ENCODE results near the gene TNRC18.
"Not testable (repeated sequence)": the region's sequence is repeated elsewhere in the genome, so short reads cannot be mapped to it uniquely, and the experiment has no call there.

TNRC18 gene

DNA sequence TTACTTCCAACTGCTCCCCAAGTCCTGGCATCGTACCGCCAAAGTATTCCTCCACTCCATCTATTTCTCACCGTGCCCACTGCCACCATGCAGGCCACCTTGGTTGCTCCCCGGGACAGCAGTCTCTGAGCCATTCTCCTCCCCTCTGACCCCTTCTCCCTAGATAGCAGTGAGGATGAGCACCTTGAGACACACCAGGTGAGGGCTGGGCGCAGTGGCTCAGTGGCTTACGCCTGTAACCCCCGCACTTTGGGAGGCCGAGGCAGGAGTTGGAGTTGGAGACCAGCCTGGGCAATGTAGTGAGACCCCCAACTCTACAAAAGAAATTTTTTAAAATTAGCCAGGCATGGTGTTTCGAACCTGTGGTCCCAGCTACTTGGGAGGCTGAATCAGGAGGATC, 136.7 kb downstream of the TNRC18 start:
- DNase-seq: no peak

DNA sequence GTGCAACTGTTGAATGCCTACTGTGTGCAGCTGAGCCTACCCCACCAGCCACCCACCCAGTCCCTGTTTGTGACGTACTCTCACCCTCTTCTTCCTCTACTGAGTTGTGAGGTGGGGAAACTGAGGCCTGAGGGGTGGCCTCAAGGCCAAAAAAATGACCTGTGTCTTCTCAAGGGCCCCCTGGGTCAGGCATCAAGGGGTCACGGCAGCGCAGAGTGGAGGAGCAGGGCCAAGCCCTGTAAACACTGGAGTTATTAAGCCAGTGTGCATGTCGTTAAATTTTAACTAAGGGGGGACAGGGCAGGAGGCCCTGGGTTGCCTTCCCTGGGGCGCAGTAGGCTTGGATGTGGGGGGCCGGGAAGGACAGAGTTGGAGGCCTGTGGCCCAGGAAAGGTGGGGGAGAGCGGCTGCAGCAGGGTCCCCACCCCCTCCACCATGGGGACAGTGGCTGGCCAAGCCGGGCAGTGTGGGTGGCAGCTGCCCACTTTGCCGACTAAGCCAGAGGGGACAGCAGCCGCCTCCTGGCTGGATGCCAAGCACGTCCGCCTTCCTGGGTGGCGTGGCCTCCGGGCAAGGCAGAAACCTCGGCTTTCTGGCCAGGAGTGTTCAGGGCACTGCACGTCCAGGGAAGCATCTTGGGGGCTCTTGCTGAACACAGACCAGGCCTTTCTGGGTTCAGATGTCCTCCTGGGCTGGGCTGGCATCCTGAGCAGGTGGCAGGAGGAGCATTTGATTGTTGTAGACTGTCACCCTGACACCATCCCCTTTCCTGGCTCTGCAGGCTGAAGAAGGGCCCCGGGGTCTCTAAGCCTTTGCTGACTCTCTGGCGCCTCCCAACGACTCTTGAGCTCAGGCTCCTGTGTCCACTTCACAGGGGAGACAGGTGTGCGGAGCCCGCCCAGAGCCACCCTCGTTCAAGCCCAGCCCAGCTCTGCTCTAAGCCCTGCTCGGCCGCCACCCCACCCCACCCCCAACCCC, 139.0 kb downstream of the TNRC18 start:
- peak; percentile 71 for DNase-seq

DNA sequence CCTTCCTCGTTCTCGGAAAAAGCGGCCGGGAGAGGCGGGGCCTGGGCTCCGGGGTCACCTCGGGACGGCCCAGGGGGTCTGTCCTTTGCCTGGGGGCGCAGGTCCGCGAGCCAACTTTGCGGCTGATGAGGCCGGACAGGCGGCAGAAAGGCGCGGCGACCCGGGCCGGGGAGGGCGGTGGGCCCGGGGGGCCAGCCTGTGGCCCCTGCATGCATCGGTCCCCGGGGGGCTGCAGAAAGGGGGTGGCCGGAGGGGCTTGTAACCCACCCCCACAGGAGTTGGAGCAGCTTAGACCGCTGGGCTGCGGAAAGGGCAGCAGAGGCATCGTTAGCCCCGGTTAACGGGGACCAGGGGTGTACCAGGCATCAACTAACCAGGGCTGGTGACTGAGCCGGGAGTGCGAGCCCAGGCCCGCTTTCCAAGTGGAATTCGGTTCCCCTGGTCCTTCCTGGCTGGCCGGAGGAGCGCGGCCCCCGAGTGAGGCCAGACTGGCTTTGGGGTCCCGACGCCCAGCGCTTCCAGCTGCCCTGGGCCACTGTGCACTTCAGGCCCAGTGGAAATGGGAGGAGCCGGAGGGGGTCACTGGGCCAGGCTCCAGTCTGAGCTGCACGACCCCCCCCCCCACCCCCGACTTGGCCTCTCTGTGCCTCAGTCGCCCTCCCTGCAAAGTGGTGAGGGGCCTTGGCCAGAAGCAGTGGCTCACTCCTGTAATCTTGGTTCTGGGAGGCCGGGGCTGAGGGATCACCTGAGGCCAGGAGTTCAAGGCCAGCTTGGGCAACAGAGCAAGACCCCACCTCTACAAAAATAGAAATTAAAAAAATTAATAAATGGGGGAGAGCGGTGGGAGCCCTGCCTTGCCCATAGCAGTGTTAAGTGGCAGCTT, 140.0 kb downstream of the TNRC18 start:
- no peak for DNase-seq

DNA sequence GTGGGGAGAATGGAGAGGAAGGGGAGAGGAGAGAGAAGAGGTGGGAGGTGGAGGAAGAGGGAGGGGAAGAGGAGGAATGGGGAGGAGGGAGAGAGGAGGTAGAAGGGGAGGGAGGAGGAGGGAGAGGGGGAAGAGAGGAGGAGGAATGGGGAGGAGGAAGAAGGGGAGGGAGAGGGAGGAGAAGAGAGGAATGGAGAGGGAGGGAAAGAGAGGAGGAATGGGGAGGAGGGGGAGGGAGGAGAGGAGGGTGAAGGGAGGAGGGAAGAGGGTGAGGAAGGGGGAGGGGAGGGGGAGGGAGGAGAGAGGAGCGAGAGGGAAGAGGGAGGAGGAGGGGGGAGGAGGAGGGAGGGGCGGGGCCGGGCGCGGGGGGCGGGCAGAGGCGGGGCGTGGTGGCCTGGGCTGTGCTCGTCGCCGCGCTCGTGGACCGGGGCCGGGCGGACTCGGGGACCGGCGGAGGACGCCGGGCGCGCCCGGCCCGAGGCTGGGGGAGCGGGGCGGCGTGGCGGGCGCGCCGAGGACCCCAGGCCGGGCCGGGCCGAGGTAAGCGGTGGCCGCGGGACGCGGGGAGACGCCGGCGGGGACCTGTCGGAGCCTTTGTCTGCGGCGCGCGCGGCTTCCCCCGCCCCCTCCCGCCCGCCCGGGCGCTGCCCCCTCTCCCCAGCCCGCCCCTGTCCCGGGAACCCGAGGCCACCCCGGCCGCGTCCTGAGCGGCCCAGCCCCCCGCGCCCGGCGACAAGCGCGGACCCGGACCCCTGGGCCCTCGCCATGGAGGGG, 140.9 kb downstream of the TNRC18 start, which contains the start of gene SLC29A4:
Gene SLC29A4, plus strand, starts transcription at position 401 of the 774 bp plus-strand sequence. CDS start 4,874 bp downstream, outside the sequence.
- DNase-seq: peak; percentile 53

DNA sequence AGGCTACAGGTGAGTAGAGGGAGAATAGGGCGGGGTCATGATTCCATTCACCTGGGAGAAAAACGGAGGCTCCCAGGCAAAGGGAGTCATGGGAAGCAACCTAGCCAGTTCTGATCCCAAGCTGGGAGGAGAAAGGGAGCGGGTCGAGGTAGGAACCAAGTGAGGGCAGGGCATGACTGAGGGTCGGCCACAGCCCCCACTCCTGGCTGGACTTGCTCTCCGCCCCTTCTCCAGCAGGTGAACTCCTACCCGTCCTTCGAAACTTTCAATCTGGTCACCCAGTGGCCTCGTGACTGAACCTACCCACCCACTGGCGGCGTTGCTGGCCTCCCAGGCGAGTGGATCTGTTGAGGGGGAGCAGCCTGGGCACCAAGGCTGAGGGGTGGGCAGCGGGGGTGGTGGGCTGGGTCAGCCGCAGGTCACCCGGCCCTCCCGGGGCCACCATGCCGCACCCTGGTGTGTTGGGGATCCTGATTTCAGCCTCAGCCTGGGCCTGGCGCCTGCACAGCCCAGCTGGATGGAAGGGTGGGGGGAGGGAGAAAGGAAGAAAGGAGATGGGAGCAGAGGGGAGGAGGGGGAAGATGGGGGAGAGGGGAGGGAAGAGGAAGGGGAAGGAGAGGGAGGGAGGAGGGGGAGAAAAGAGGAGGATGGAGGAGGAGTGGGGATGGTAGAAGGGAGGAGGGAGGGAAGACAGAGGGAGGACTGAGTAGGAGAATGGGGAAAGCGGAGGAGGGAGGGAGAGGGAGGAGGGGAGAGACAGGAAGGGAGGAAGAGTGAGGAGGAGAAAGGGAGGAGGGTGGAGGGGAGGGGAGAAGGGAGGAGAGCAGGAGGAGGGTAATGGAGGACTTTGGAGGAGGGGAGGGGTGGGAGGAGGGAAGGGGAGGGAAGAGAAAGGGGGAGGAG, 141.8 kb downstream of the TNRC18 start:
- DNase-seq: not testable (repeated sequence)

DNA sequence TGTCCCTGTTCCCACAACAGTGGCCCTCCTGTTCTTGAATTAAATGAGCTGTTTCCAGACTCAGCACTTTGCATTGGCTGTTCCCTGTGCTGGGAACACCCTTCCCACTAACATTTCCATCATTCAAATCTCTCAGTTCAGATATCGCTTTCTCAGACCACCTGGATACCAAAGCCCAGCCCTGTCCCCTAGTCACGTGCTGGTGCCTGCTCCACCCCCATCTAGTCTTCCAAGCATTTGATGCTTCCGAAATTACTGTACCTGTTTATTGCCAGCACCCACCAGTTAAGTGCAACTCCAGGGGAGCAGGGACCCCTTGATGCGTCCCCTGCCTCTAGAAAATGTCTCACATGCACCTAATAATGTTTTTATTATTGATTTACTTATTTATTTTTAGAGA, 143.9 kb downstream of the TNRC18 start:
- no peak for DNase-seq

DNA sequence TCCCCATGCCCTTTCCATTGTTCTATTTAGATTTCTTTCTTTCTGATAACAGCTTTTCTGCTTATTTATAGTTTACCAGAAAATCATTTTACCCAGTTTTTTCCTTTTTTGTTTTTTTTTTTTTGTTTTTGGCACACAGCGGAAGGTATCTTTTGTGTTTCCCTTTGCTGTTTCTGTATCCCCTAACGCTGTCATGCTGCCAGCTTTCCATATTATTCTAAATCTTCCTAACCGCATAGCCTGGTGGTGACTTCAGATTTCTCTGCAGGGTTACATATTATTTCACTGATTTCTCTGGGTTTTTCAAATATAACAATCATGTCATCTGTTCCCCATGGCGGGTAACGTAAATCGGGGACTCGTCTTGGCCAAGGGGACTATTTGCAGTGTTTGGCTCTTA, 144.9 kb downstream of the TNRC18 start:
- DNase-seq: no peak

DNA sequence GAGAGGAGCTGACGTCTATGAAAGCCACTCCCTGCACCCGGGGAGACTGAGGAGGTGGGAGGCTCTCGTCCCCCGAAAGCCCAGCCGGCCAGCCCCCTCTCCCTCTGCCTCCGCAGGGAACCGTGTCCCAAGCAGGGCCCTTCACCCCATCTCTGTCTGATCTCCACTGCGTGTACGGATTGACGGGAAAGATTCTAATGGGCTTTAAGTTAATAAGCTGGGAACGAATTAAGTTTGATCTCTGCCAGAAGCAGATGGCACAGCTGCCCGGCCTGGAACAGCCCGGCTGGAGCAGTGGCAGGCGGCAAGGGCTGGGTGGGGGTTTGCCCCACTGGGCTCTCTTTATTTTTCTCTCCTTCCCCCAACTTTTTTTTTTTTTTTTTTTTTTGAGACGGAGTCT, 147.0 kb downstream of the TNRC18 start:
- no peak for DNase-seq

DNA sequence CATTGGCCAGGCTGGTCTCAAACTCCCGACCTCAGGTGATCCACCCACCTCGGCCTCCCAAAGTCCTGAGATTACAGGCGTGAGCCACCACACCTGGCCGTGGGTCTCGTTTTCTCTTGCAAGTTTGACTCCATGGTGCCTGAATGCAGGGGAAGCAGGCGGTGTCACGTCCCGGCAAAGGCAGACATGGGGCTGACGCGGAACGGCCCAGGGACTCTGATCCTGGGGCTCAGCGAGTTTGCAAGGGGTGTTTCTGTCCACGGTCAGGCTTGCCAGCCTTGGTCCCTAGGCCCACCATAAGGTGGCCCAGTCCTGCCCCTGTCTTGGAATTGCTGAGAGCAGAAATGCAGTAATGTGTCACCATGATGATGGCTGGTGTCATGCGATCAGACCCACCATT, 147.5 kb downstream of the TNRC18 start:
- not testable (repeated sequence) for DNase-seq

DNA sequence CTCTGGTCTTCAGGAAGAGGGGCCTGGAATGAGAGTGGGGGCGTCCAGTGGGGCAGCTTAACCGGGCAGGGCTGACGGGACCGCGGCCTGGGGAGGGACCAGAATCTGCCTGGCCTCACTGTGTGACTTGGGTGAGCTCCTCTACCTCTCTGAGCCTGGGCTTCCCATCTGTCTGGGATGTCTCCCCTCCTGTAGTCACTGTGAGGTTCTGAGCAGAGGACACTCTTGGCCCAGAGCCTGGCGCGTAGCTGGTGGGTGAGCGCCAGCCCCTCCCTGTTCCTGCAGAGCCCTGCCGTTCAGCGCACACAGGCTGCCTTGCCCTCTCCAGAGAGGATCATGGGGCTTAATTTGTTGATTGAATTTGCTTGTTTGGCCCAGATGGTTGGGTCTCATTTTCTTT, 148.1 kb downstream of the TNRC18 start:
- DNase-seq: peak; percentile 29

DNA sequence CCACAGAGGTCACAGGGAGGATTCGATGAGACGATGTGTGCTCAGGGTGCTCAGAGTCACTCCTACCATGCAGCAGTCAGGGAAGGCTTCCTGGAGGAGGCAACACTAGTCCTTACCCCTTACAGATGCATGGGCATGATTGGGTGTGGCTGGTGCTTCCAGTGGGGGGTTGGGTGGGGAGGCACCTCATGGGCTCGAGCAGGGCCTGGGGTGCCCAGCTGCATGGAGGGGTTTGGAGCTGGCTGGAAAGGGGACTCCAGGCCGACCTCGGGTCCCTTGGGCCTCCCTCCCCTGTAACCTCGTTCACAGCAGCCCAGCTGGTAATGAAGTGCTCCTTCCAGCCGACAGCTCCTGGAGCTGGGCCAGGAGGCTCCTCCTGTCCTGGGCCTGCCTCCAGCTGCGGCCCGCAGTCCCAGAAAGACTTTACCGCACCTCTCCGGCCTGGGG, 148.6 kb downstream of the TNRC18 start:
- not testable (repeated sequence) for DNase-seq

DNA sequence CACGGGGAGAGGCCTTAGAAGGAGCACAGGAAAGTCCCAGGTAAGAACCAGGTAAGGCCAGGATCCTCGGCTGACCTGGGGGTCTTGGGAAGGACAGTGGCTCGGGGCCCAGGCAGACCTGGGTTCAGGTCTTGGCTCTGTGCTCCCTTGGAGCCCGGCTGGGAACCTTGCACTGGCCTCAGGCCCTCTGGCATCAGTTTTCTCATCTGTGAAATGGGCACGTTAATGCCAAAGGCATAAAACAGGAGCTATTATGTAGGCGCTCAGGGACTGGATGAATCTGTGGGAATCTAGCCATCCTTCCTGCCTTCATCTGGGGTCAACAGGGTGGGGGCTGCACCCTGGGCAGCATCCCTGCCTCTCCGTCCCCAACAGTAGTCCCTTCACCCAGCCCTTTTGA, 149.2 kb downstream of the TNRC18 start:
- DNase-seq: no peak

DNA sequence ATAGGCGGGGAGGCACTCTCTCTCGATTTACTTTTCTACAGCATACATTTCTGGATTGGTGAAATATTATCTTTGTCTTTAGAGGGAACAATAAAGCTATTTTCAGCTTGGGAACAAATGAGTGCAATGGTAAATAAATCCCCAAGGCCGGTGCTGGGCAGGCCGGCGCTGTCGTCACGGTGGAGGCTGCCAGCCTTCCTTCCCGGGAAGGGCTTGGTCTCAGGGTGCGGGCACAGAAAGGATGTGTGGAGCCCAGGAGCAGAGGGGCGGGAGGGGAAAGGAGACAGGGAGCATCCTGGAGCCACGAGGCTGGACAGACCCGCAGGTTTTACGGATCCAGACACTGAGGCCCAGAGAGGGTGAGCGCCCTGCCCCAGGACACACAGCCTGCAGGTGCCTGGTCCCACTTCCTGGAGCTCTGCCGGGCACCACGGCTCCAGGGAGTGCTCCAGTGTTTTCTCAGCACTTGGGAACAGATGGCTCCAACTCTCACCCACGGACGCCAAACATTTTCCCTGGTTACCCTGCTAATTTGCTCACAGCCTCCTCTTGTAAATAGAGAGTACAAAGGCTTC, 149.7 kb downstream of the TNRC18 start:
- not testable (repeated sequence) for DNase-seq

DNA sequence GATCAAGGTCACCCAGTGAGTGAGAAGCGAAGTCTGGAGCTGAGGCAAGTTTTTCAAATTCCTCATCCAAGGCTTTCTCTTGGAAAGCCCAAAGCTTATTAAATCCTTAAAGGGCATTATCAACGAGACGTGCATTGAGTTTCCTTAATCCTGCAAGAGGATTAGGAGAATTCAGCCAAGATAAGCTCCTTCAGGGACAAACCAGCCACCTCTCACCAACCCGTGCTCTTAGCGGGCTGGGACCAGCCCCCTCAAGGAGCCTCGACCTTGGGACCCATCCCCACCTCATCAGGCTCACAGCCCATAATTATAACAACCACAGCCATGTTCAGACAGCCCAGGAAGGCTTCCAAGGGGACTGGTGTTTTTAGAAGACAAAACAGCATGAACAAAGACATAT, 152.8 kb downstream of the TNRC18 start:
- no peak for DNase-seq

DNA sequence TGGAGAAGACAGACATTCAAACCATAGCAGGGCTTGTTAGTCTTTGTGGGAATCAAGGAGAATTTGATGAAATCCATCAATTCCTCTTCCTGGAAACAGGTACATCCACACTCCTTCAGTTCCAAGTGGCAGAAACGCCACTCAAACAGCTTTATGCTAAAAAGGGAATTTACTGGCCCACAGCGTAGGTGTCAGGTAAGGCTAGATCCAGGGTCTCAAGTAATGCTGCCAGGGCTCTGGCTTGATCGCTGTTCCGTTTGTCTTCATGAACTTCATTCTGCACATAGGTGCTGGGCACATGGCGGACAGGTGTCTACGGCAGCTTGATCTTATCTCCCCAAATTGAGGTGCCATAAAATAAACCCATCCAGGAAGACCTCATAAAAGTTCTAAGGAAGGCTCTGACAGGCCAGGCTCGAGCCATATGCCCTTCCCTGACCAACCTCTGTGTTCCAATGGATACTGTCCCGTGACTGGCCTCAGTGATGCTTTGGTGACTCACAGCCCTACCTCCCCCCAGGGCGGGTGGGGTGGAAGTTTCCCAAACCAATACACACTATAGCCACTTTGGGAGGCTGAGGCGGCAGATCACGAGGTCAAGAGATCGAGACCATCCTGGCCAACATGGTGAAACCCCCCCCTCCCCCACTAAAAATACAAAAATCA, 153.5 kb downstream of the TNRC18 start:
- not testable (repeated sequence) for DNase-seq

DNA sequence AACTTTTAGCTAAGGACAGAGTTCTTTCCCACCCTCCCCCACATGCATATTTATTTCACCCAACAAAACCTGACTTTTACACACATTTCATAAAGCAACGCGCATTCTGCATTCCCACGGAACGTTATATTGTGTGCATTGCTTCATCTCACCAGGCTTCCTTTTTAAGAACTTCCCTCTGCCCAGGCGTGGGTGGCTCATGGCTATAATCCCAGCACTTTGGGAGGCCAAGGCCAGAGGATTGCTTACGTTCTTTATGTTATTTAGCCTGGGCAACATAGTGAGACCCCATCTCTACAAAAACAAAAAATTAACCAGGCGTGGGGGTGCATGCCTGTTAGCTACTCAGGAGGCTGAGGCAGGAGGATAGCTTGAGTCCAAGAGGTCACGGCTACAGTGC, 155.8 kb downstream of the TNRC18 start:
- not testable (repeated sequence) for DNase-seq

DNA sequence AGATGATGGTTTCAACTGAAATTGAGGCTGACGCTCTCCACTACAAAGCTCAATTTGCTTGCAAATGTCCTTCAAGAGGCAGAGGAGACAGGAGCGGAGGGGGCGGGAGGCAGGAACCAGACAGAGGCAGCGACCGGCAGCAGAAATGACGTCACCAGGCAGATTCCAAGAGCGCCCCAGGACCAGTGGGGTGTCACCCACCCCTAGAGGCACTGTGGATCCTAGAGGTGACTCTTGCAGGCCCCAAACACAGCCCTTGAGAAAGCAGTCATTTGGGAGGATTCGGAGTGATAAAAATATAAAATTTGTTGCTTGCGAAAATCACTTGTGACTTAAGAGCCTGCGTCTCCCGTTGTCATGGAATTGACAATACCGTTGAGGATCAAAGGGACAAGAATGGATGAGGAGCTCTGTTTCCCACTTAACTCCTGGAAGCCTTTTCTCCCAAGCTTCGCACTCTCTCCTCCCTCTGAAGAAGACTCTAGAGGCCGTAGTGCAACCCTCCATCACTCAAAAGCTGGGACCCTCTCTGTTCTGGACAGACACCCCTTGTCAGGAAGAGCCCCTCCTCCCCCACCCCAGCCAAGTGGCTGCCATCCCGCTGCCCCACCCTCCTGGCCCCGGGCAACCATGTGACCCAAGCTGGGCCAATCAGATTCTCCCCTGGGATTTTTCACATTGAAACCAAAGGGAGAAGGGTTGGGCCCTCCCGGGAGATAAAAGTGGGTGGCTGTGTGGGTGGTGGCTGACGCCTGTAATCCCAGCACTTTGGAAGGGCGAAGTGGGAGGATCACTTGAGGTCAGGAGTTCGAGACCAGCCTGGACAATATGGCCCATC, 157.2 kb downstream of the TNRC18 start:
- no peak for DNase-seq

DNA sequence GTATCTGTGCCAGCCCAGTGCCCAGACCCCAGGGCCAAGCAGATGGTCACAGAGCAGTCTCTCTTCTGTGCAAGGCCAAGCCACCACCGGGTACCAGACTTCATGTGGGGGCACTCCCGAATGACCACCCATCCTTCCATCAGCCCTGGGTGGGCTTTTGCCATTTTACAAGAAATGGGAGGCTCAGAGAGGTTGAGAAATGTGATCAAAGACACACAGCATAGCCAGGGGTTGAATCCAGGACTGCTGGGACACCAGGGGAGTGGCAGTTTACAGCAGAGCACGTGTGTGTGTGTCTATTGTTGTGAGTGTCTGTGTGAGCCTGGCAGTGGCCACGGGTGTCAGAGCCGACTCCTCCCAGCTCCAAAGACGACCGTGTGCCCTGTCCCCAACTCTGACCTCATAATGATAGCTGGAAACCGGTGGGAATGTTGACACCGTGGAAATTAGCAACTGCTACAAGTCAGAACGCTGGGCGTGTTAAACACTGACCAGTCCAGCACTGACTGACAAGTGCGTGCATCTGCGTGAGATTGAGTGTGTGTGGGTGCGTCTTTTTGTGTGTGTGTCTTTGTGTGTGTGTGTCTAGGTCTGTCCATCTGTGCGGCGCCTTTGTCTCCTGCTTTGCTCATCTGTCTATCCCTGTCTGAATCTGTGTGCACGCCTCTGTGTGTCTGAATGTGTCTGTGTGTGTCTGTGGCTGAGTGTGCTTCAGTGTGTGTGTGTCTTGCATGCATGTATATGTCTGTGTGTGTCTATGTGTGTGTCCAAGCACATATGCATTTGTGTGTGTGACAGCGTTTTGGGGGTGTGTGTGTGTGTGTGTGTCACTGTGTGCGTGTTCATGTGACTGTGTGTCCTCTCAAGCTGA, 158.1 kb downstream of the TNRC18 start:
- no peak for DNase-seq

DNA sequence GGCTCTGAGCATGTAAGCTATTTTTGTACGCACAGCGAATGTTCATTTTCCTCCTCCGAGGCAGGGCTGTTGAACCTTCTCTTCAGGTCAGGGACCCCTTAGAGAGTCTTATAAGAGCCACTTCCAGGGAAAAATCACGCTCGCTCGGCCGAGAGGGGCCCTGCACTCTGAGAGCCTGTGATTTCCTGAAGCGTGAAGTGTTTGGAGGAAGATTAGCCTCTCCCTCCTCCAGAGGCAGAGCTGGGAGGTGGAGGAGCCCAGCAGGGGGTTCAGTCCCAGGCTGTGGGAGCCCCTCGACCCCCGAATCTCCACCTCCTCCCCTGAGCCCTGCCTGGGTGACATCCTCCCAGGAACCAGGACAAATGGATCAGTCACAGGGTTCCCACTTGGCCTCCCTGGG, 160.6 kb downstream of the TNRC18 start:
- not testable (repeated sequence) for DNase-seq
